Activated CD8-positive, alpha-beta memory T cell treated with anti-CD3 and anti-CD28 coated beads, Interleukin-2, amount 50 U/mL, for 24 hours (primary cell): Measurements from ENCODE around the gene COQ3.
A peak's percentile ranks its signal among the peaks of the same experiment; 100 is the strongest.

Experiments
- DNase-seq: peaks from one replicate; pipeline ENCODE4 v3.0.0-alpha.2; 2020; ENCODE audit errors: extremely low read depth

Gene COQ3

GRCh38 chr6:99333068-99333467 is 60.9 kb downstream of the COQ3 start:
- DNase-seq, result no peak

GRCh38 chr6:99331531-99331930 is 62.5 kb downstream of the COQ3 start:
- no peak for DNase-seq

GRCh38 chr6:99330159-99330558 is 63.8 kb downstream of the COQ3 start:
- DNase-seq, result peak; percentile 25

DNA sequence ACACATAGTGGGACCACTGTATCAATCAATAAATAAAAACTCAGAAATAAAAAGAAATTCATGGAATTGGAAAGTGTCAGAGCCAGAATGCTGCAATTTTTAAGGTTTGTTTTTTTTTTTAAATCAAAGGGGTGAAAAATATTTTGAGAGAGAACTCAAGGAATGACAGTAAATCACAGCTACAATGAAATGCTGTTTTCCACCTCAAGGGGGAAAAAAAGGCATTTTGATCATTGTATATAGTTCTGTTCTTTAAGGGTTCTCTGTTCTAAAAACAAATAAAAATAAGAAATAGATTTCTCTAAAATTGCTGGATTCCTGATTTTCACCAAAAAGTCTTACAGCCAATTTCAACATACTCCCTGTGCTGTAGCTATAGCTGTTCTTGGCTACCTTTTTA is 69.0 kb downstream of the COQ3 start:
- no peak for DNase-seq
